PFSK-1 (cell line): Measurements from ENCODE around the gene POLD1.
A peak's percentile ranks its signal among the peaks of the same experiment; 100 is the strongest.

Experiments used
- POLR2AphosphoS5 ChIP-seq: IDR thresholded peaks from 2 replicates; pipeline ENCODE4 v1.6.1; 2012; ENCODE audit warnings: low read depth, mild to moderate bottlenecking, control low read depth, low read length, moderate library complexity
- SIN3A ChIP-seq: IDR thresholded peaks from 2 replicates; pipeline ENCODE4 v1.6.1; 2012; ENCODE audit warnings: mild to moderate bottlenecking, low read length, moderate library complexity, borderline replicate concordance; ENCODE audit not compliant: insufficient read depth
- TAF1 ChIP-seq: IDR thresholded peaks from 2 replicates; pipeline ENCODE4 v1.6.1; 2012; ENCODE audit warnings: low read length, control low read depth, borderline replicate concordance; ENCODE audit not compliant: insufficient read depth
- TF ChIP-seq, protein P1 (sequence below), 2 experiments: IDR thresholded peaks; 2 replicates each; pipeline versions ENCODE4 v1.6.1 to v1.8.0; 2011 to 2012; ENCODE audit warnings: low read depth in 2 of 2, low read length in 2 of 2, control low read depth in 1 of 2, inconsistent platforms in 1 of 2, mild to moderate bottlenecking in 1 of 2, moderate library complexity in 1 of 2; ENCODE audit not compliant: insufficient read depth in 1 of 2

DNA sequence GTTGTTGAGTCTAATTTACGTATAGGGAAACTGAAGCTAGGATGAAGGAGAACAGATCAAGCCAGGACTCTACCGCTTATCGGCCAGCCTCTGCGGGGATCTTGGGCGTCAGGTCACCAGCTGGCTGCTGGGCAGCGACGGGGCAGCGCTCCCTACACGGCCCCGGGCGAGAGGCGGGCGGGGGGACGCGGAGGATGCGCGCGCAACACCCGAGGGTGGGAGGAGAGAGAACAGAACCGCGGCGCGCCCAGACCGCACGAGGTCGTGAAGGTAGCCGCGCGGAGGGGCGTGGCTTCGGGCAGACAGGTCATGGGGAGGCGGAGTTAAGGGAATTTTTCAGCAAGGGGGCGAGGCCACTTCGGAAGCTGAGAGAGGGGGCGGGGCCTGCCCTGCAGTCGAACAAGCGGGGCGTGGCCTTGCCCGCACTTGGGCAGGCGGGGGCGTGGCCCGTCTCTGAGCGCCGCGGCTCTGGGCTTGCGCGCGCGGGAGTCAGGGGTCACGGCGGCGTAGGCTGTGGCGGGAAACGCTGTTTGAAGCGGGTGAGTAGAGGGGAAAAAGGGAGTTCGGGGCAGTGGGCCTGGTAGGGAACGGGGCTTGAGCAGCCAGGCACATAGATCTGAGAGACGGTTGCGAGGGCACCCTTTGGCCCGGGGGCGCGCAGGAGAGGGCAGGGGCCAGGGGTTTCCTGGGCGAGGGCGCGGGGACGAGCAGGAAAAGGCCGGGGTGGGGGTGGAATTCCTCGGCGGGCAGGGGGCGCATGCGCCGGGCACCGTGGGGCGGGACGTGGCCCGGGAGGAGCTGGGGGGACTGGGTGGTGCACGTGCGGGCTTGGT is at the start of gene POLD1:
- TF ChIP-seq SIN3A (peak; percentile 67; the same call in 1 of the 2 replicates), TAF1 (peak; percentile 58; the same call in 1 of the 2 replicates), POLR2AphosphoS5 (peak; percentile 80; the same call in 1 of the 2 replicates)
- TF ChIP-seq, protein P1, sequence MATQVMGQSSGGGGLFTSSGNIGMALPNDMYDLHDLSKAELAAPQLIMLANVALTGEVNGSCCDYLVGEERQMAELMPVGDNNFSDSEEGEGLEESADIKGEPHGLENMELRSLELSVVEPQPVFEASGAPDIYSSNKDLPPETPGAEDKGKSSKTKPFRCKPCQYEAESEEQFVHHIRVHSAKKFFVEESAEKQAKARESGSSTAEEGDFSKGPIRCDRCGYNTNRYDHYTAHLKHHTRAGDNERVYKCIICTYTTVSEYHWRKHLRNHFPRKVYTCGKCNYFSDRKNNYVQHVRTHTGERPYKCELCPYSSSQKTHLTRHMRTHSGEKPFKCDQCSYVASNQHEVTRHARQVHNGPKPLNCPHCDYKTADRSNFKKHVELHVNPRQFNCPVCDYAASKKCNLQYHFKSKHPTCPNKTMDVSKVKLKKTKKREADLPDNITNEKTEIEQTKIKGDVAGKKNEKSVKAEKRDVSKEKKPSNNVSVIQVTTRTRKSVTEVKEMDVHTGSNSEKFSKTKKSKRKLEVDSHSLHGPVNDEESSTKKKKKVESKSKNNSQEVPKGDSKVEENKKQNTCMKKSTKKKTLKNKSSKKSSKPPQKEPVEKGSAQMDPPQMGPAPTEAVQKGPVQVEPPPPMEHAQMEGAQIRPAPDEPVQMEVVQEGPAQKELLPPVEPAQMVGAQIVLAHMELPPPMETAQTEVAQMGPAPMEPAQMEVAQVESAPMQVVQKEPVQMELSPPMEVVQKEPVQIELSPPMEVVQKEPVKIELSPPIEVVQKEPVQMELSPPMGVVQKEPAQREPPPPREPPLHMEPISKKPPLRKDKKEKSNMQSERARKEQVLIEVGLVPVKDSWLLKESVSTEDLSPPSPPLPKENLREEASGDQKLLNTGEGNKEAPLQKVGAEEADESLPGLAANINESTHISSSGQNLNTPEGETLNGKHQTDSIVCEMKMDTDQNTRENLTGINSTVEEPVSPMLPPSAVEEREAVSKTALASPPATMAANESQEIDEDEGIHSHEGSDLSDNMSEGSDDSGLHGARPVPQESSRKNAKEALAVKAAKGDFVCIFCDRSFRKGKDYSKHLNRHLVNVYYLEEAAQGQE (IDR thresholded peaks at IDR 0.05; ENCODE audit: insufficient read depth in 1 of 2, low read depth in 2 of 2, low read length in 2 of 2): no peak
